OCI-LY7 (cell line): ENCODE measurements around the gene ZFR. TPM values are rescaled to one million over a fixed set of nuclear protein-coding genes. Genes with fewer than 3 reads are reported as not detected.
A peak's percentile ranks its signal among the peaks of the same experiment; 100 is the strongest.
"Not testable (repeated sequence)": the region's sequence is repeated elsewhere in the genome, so short reads cannot be mapped to it uniquely, and the experiment has no call there.

Experiments used
- BruUV-seq: library from RNA; stranded (reverse); fragments of 400-500 nt; replicated peaks from 2 replicates; lab custom pipeline; 2021; lab: Mats Ljungman, UMichigan
- CTCF ChIA-PET: fragments of 300-600 bp; sonication (Branson Sonifier 250); formaldehyde crosslinking; loops from one replicate; lab custom pipeline; 2022; ENCODE audit warnings: antibody characterized with exemption; ENCODE audit not compliant: unreplicated experiment; lab: Charles Lee
- POLR2A ChIA-PET: fragments of 300-600 bp; sonication (Branson Sonifier 250); formaldehyde crosslinking; loops from one replicate; lab custom pipeline; 2022; ENCODE audit warnings: antibody characterized with exemption; lab: Charles Lee
- DNase-seq: peaks from one replicate; pipeline ENCODE4 v3.0.0-alpha.2; 2015; ENCODE audit warnings: low spot score
- H2AFZ ChIP-seq: fragments of 200-600 bp; sonication (generic), shearing (Covaris generic); 2 replicates; pipeline ENCODE4 v1.6.1; 2014; ENCODE audit warnings: mild to moderate bottlenecking, antibody characterized with exemption, low read length, moderate library complexity
- H3K27ac ChIP-seq: fragments of 200-600 bp; sonication (generic); 2 replicates; pipeline ENCODE4 v1.5.1; 2014; ENCODE audit warnings: mixed run types, low read depth, mild to moderate bottlenecking, moderate library complexity, low read length, inconsistent platforms; ENCODE audit not compliant: poor library complexity, severe bottlenecking
- H3K36me3 ChIP-seq: fragments of 200-600 bp; sonication (generic); 2 replicates; pipeline ENCODE4 v1.6.1; 2014; ENCODE audit warnings: mild to moderate bottlenecking, antibody characterized with exemption, low read length, moderate library complexity, mixed read lengths; ENCODE audit not compliant: insufficient read depth
- H3K4me1 ChIP-seq: fragments of 200-600 bp; sonication (generic); 2 replicates; pipeline ENCODE4 v1.5.1; 2014; ENCODE audit warnings: mild to moderate bottlenecking, low read length; ENCODE audit not compliant: insufficient read depth, poor library complexity, severe bottlenecking
- H3K4me2 ChIP-seq: fragments of 200-600 bp; sonication (generic); 2 replicates; pipeline ENCODE4 v1.6.1; 2014; ENCODE audit warnings: mild to moderate bottlenecking, low read length
- H3K4me3 ChIP-seq: fragments of 200-600 bp; sonication (generic); 2 replicates; pipeline ENCODE4 v1.5.1; 2014; ENCODE audit warnings: mild to moderate bottlenecking, low read depth, low read length; ENCODE audit not compliant: poor library complexity, severe bottlenecking
- H3K79me2 ChIP-seq: fragments of 200-600 bp; sonication (generic); 2 replicates; pipeline ENCODE4 v1.6.1; 2016; ENCODE audit warnings: low read depth, mild to moderate bottlenecking, low read length, moderate library complexity, mixed read lengths; ENCODE audit not compliant: insufficient read depth
- H3K9me2 ChIP-seq: fragments of 200-600 bp; sonication (generic); 2 replicates; pipeline ENCODE4 v1.6.1; 2016; ENCODE audit warnings: mild to moderate bottlenecking, low read length, mixed read lengths; ENCODE audit not compliant: insufficient read depth
- H3K9me3 ChIP-seq: fragments of 200-600 bp; sonication (generic); 2 replicates; pipeline ENCODE4 v1.6.1; 2014; ENCODE audit warnings: mild to moderate bottlenecking, mixed run types, low read length, mixed read lengths
- H4K20me1 ChIP-seq: fragments of 200-600 bp; sonication (generic); 2 replicates; pipeline ENCODE4 v1.6.1; 2014; ENCODE audit warnings: mild to moderate bottlenecking, antibody characterized with exemption, low read length, moderate library complexity, mixed read lengths; ENCODE audit not compliant: insufficient read depth
- CTCF ChIP-seq: fragments of 200-600 bp; sonication (generic); conservative IDR thresholded peaks from 2 replicates; pipeline ENCODE4 v1.5.1; 2014; ENCODE audit warnings: mild to moderate bottlenecking, antibody characterized with exemption, low read length, moderate library complexity, mixed read lengths
- EZH2phosphoT487 ChIP-seq: fragments of 200-600 bp; sonication (generic); IDR thresholded peaks from 2 replicates; pipeline ENCODE4 v1.6.1; 2018; ENCODE audit warnings: low read depth, borderline replicate concordance, mild to moderate bottlenecking, mixed run types, antibody characterized with exemption, low read length, moderate library complexity, mixed read lengths
- intact Hi-C: fragments of 100-400 bp; cut with micrococcal nuclease; formaldehyde crosslinking; loops from one replicate; pipeline ENCODE4 v1.10.0; 2022; ENCODE audit not compliant: unreplicated experiment
- total RNA-seq, 2 experiments: library from RNA; depleted of rRNA in 1 of 2; stranded (reverse); fragments of >200 nt in 1 of 2; shearing (Covaris generic) in 1 of 2; gene quantifications; 2 replicates each; pipeline ENCODE4 v1.2.3, GENCODE V29; 2014 to 2022

The ZFR gene
- total RNA-seq, 2 experiments from 2014 or later, result 54.8 to 63.4 TPM

- Histone ChIP-seq H4K20me1 (no peaks in the 10 kb centered on the region), H2AFZ (no peak overlapping the region), H3K27ac (no peak overlapping the region), H3K79me2 (peaks cover 4% of the 10 kb centered on the region; the same call in 1 of the 2 replicates), H3K4me1 (no peaks in the 10 kb centered on the region), H3K4me3 (no peak overlapping the region), H3K4me2 (no peak overlapping the region), H3K9me2 (no peaks in the 10 kb centered on the region), H3K9me3 (peaks cover 8% of the 10 kb centered on the region), H3K36me3 (no peaks in the 10 kb centered on the region)
- no peak for TF ChIP-seq CTCF
- TF ChIP-seq EZH2phosphoT487, result no peak
- ChIA-PET POLR2A (no interaction called here), CTCF (no interaction called here)
- intact Hi-C loops, result loop anchor here (10.0 kb wide), 1 partner anchor 322 kb away; no protein-coding TSS in a partner anchor
- no TSS peak for BruUV-seq
- DNase-seq, result no peak
Observed at GRCh38 chr5:32317041-32317440, 127.5 kb downstream of the ZFR start.

DNA sequence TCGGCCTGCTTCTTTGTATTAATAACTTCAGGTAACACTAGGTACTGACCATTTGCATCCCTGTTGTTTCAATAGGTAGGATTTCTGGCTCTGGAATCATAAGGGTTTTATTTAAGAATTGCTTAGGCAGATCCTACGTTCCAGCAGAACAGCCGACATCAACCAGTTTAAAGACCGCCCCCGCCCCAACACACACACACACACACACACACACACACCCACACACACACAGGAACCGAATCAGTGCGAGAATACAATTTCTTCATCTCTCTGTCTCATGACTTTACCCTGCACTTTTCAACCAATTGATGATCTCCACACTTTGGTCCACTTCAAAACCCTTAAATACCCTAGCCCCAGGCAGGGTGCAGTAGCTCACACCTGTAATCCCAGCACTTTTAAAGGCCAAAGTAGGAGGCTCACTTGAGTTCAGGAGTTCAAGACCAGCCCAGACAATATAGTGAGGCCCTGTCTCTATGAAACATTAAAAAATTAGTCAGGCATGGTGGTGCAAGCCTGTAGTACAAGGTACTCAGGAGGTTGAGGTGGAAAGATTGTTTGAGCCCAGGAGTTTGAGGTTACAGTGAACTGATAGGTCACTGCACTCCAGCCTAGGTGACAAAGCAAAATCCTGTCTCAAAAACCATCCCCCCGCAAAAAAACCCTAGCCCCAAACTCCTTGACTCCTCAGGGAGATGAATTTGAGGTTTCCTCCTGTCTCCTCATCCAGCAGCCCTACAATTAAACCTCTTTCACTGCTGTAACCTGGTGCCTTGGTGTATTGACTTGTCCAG, 129.1 kb downstream of the ZFR start:
- intact Hi-C loops, result loop anchor here (10.0 kb wide), 1 partner anchor 321 kb away; no protein-coding TSS in a partner anchor
- POLR2A ChIA-PET, result no interaction called here
- Histone ChIP-seq H3K4me1 (peaks cover 14% of the 10 kb centered on the region), H3K79me2 (peaks cover 20% of the 10 kb centered on the region), H3K9me3 (no peaks in the 10 kb centered on the region), H3K4me3 (no peak overlapping the region), H3K36me3 (peaks cover 7% of the 10 kb centered on the region), H3K9me2 (no peaks in the 10 kb centered on the region), H3K27ac (no peak overlapping the region), H2AFZ (no peak overlapping the region), H3K4me2 (no peak overlapping the region), H4K20me1 (peaks cover under 1% of the 10 kb centered on the region; the same call in 1 of the 2 replicates)
- CTCF ChIA-PET, result no interaction called here
- BruUV-seq, result no TSS peak
- TF ChIP-seq EZH2phosphoT487, result no peak
- TF ChIP-seq CTCF, result no peak
- no peak for DNase-seq

GRCh38 chr5:32314658-32315057, 129.9 kb downstream of the ZFR start:
- no peaks in the 10 kb centered on the region for H3K9me3 ChIP-seq
- TSS peak; percentile 45 for BruUV-seq
- H2AFZ ChIP-seq, result no peak overlapping the region
- peaks cover 8% of the 10 kb centered on the region; the same call in 1 of the 2 replicates for H4K20me1 ChIP-seq
- peaks cover 28% of the 10 kb centered on the region for H3K79me2 ChIP-seq
- H3K4me1 ChIP-seq, result peaks cover 21% of the 10 kb centered on the region
- TF ChIP-seq EZH2phosphoT487, result no peak
- no peak for TF ChIP-seq CTCF
- H3K9me2 ChIP-seq, result no peaks in the 10 kb centered on the region
- intact Hi-C loops, result loop anchor here (5.0 to 10.0 kb wide), 3 partner anchors 82 to 320 kb away; partner anchors contain the start of gene SUB1
- H3K36me3 ChIP-seq, result peaks cover 15% of the 10 kb centered on the region
- POLR2A ChIA-PET, result no interaction called here
- H3K4me2 ChIP-seq, result no peak overlapping the region
- no peak overlapping the region for H3K4me3 ChIP-seq
- CTCF ChIA-PET, result no interaction called here
- no peak for DNase-seq
- H3K27ac ChIP-seq, result no peak overlapping the region

DNA sequence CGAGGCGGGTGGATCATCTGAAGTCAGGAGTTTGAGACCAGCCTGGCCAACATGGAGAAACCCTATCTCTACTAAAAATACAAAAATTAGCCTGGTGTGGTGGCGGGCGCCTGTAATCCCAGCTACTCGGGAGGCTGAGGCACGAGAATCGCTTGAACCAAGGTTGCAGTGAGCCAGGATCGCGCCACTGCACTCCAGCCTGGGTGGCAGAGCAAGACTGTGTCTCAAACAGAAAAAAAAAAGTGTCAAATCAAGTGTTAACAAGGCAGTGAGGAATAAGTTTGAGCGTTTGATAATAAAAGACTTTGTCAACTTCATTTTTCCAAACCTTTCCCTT, 130.4 kb downstream of the ZFR start:
- H2AFZ ChIP-seq, H3K4me3 ChIP-seq, BruUV-seq, H3K27ac ChIP-seq, H3K9me2 ChIP-seq, H3K9me3 ChIP-seq, DNase-seq, H3K4me2 ChIP-seq, CTCF ChIA-PET: not testable (repeated sequence)
- POLR2A ChIA-PET, result interaction anchor here (1.1 kb wide), 1 partner anchor 103 kb away, joined by 4 read pairs; no protein-coding TSS in a partner anchor
- Histone ChIP-seq H3K79me2 (peaks cover 33% of the 10 kb centered on the region), H4K20me1 (peaks cover 14% of the 10 kb centered on the region; the same call in 1 of the 2 replicates), H3K36me3 (peaks cover 20% of the 10 kb centered on the region), H3K4me1 (peaks cover 27% of the 10 kb centered on the region)
- intact Hi-C loops, result loop anchor here (5.0 to 10.0 kb wide), 3 partner anchors 82 to 319 kb away; partner anchors contain the start of gene SUB1
